ENCODE data around the gene SCAMP4. TPM values are rescaled to one million over a fixed set of nuclear protein-coding genes. Genes with fewer than 3 reads are reported as not detected.

Gene SCAMP4
- total and polyA plus RNA-seq, 9 of the 15 experiments (the other 6 are each of a cell fraction or from before 2014, with no cell fraction given), result 0.81 to 45.9 (median 12.8) TPM

DNA sequence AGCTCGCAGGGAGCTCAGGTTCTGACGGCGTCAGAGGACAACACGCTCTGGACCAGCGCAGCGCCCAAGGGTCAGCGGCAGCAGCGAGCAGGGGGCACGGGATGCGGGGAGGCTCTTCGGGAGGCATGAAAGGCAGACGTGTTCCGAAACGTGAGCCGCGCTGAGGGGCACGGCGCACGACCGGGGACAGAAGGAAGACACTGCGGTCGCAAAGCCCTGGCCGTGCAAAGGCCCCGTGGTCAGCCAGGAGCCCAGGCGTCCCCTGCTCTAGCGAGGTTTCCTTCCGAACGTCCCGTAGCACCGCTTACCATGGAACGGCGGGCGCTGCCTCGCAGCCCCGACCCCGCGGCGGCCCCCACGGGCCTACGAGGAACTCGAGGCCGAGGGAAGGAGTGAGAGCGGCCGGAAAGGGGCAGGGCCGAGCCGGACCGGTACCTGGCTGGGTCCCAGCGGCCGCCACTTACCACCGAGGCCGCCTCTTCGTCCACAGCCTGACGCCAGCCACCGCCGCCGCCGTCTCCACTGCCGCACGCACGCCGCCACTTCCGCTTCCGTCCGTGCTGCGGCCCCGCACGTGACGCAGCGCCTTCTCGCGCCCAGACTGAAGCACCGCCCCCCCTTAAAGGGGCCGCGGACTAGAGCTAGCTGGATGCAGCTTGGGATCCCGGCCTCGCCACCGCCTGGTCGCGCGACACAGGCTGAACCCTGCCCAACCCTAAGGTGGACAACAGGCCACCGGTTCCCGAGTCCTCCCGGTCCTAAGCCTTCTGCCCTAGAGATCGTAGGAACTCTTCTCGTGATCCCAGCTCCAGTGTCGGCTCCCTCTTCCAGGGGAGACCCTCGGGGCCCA lies 29.3 kb upstream of the SCAMP4 start (continued):
- TF ChIP-seq, protein P1, sequence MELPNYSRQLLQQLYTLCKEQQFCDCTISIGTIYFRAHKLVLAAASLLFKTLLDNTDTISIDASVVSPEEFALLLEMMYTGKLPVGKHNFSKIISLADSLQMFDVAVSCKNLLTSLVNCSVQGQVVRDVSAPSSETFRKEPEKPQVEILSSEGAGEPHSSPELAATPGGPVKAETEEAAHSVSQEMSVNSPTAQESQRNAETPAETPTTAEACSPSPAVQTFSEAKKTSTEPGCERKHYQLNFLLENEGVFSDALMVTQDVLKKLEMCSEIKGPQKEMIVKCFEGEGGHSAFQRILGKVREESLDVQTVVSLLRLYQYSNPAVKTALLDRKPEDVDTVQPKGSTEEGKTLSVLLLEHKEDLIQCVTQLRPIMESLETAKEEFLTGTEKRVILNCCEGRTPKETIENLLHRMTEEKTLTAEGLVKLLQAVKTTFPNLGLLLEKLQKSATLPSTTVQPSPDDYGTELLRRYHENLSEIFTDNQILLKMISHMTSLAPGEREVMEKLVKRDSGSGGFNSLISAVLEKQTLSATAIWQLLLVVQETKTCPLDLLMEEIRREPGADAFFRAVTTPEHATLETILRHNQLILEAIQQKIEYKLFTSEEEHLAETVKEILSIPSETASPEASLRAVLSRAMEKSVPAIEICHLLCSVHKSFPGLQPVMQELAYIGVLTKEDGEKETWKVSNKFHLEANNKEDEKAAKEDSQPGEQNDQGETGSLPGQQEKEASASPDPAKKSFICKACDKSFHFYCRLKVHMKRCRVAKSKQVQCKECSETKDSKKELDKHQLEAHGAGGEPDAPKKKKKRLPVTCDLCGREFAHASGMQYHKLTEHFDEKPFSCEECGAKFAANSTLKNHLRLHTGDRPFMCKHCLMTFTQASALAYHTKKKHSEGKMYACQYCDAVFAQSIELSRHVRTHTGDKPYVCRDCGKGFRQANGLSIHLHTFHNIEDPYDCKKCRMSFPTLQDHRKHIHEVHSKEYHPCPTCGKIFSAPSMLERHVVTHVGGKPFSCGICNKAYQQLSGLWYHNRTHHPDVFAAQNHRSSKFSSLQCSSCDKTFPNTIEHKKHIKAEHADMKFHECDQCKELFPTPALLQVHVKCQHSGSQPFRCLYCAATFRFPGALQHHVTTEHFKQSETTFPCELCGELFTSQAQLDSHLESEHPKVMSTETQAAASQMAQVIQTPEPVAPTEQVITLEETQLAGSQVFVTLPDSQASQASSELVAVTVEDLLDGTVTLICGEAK (IDR thresholded peaks at IDR 0.05), result peak; percentile 93
- TF ChIP-seq, protein P1 (CRISPR knock-in tag; IDR thresholded peaks at IDR 0.05), result no peak; the same call in 1 of the 2 replicates
- TF ChIP-seq JUNB (CRISPR knock-in tag; conservative IDR thresholded peaks at IDR 0.05) (no peak), NFYB (IDR thresholded peaks at IDR 0.05; ENCODE audit: extremely low read depth, insufficient read length) (no peak), EZH2 (IDR thresholded peaks at IDR 0.05; ENCODE audit: borderline replicate concordance, low read depth, low read length) (no peak), MYNN (IDR thresholded peaks at IDR 0.05) (peak; percentile 33; the same call in 1 of the 2 replicates), MYNN (CRISPR knock-in tag; IDR thresholded peaks at IDR 0.05) (no peak), MCM7 (IDR thresholded peaks at IDR 0.05) (no peak), NFRKB (IDR thresholded peaks at IDR 0.05; ENCODE audit: low read depth) (no peak), TOE1 (IDR thresholded peaks at IDR 0.05; ENCODE audit: borderline replicate concordance) (peak; percentile 93), TOE1 (CRISPR knock-in tag; IDR thresholded peaks at IDR 0.05; ENCODE audit: borderline replicate concordance, low read depth) (no peak), ZNF785 (CRISPR knock-in tag; IDR thresholded peaks at IDR 0.05) (no peak)
- TF ChIP-seq, protein P2, sequence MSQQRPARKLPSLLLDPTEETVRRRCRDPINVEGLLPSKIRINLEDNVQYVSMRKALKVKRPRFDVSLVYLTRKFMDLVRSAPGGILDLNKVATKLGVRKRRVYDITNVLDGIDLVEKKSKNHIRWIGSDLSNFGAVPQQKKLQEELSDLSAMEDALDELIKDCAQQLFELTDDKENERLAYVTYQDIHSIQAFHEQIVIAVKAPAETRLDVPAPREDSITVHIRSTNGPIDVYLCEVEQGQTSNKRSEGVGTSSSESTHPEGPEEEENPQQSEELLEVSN (IDR thresholded peaks at IDR 0.05; ENCODE audit: borderline replicate concordance in 1 of 2, extremely low read depth in 1 of 2, insufficient read depth in 1 of 2, insufficient read length in 1 of 2, low read depth in 1 of 2, low read length in 1 of 2, poor library complexity in 1 of 2, severe bottlenecking in 1 of 2), result peak; percentile 89 to 92
- TF ChIP-seq, protein P3, sequence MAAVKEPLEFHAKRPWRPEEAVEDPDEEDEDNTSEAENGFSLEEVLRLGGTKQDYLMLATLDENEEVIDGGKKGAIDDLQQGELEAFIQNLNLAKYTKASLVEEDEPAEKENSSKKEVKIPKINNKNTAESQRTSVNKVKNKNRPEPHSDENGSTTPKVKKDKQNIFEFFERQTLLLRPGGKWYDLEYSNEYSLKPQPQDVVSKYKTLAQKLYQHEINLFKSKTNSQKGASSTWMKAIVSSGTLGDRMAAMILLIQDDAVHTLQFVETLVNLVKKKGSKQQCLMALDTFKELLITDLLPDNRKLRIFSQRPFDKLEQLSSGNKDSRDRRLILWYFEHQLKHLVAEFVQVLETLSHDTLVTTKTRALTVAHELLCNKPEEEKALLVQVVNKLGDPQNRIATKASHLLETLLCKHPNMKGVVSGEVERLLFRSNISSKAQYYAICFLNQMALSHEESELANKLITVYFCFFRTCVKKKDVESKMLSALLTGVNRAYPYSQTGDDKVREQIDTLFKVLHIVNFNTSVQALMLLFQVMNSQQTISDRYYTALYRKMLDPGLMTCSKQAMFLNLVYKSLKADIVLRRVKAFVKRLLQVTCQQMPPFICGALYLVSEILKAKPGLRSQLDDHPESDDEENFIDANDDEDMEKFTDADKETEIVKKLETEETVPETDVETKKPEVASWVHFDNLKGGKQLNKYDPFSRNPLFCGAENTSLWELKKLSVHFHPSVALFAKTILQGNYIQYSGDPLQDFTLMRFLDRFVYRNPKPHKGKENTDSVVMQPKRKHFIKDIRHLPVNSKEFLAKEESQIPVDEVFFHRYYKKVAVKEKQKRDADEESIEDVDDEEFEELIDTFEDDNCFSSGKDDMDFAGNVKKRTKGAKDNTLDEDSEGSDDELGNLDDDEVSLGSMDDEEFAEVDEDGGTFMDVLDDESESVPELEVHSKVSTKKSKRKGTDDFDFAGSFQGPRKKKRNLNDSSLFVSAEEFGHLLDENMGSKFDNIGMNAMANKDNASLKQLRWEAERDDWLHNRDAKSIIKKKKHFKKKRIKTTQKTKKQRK (IDR thresholded peaks at IDR 0.05; ENCODE audit: borderline replicate concordance, low read depth, low read length), result no peak

All from K562 (cell line).